HG03565 (cell line): Measurements from ENCODE around the gene MCFD2.

ENCODE experiments used
- ATAC-seq: cut with Tn5 transposase; IDR thresholded peaks from one replicate; pipeline ENCODE4 v1.9.1; 2021; ENCODE audit warnings: mild to moderate bottlenecking, moderate library complexity; ENCODE audit not compliant: unreplicated experiment

The MCFD2 gene

GRCh38 chr2:46915281-46915810 is at the start of gene MCFD2:
Gene MCFD2 (minus strand): TSS chr2:46915806. CDS start chr2:46909171, 6,635 bp downstream.
- ATAC-seq, result peak; percentile 5

- no peak for ATAC-seq
These were observed 49.4 kb upstream of the MCFD2 start for GRCh38 chr2:46964835-46965560.

GRCh38 chr2:46963941-46964673 is 48.5 kb upstream of the MCFD2 start:
- ATAC-seq, result no peak

- no peak for ATAC-seq
These were observed 47.6 kb upstream of the MCFD2 start for GRCh38 chr2:46963210-46963609.

GRCh38 chr2:46962751-46963150 is 47.1 kb upstream of the MCFD2 start:
- ATAC-seq, result no peak

GRCh38 chr2:46960618-46961017 is 45.0 kb upstream of the MCFD2 start:
- ATAC-seq, result no peak

- ATAC-seq, result no peak
These were observed 42.9 kb upstream of the MCFD2 start for GRCh38 chr2:46958431-46959017.

- no peak for ATAC-seq
These were observed 41.5 kb upstream of the MCFD2 start for GRCh38 chr2:46956981-46957531.

- ATAC-seq, result no peak
These were observed 40.2 kb upstream of the MCFD2 start for GRCh38 chr2:46955764-46956163.

- ATAC-seq, result no peak
These were observed 39.5 kb upstream of the MCFD2 start for GRCh38 chr2:46954951-46955571.

- ATAC-seq, result no peak
These were observed 36.6 kb upstream of the MCFD2 start for GRCh38 chr2:46952171-46952570.

- ATAC-seq, result no peak
These were observed 35.9 kb upstream of the MCFD2 start for GRCh38 chr2:46951290-46952064.

- no peak for ATAC-seq
These were observed 34.7 kb upstream of the MCFD2 start for GRCh38 chr2:46950314-46950713.

- ATAC-seq, result no peak
These were observed 32.2 kb upstream of the MCFD2 start for GRCh38 chr2:46947841-46948240.

- ATAC-seq, result no peak
These were observed 30.1 kb upstream of the MCFD2 start for GRCh38 chr2:46945671-46946070.

- peak; percentile 39 for ATAC-seq
These were observed 28.5 kb upstream of the MCFD2 start for GRCh38 chr2:46943881-46944798.

GRCh38 chr2:46942891-46943626 is 27.5 kb upstream of the MCFD2 start:
- ATAC-seq, result no peak

- ATAC-seq, result no peak
These were observed 26.5 kb upstream of the MCFD2 start for GRCh38 chr2:46942143-46942526.
